Measurements from ENCODE around the gene SFSWAP.
A peak's percentile ranks its signal among the peaks of the same experiment; 100 is the strongest.

Gene SFSWAP

GRCh38 chr12:131789638-131790037, 78.7 kb downstream of the SFSWAP start:
- Mint-ChIP-seq H3K9me3 (no peaks in the 10 kb centered on the region), H3K27me3 (no peaks in the 10 kb centered on the region), H3K36me3 (ENCODE audit: insufficient read depth) (peaks cover 52% of the 10 kb centered on the region), H3K27ac (no peak overlapping the region), H3K4me3 (no peak overlapping the region), H3K4me1 (ENCODE audit: low read depth in 2 of 2) (peaks cover 3 to 4% of the 10 kb centered on the region in 2 donors)
- DNase-seq (no peak), ATAC-seq (replicated peaks) (no peak)

GRCh38 chr12:131793243-131794022, 82.5 kb downstream of the SFSWAP start:
- Mint-ChIP-seq H3K27me3 (no peaks in the 10 kb centered on the region), H3K27ac (peak overlapping the region; percentile 26 to 69), H3K4me1 (ENCODE audit: low read depth in 2 of 2) (peaks cover 4% of the 10 kb centered on the region in 2 donors), H3K36me3 (ENCODE audit: insufficient read depth) (peaks cover 45% of the 10 kb centered on the region), H3K4me3 (no peak overlapping the region), H3K9me3 (no peaks in the 10 kb centered on the region)
- no peak for ATAC-seq (replicated peaks)
- no peak for DNase-seq

- no peaks in the 10 kb centered on the region for H3K27me3 Mint-ChIP-seq
- DNase-seq (no peak), ATAC-seq (replicated peaks) (no peak)
- H3K36me3 Mint-ChIP-seq (ENCODE audit: insufficient read depth), result peaks cover 51% of the 10 kb centered on the region
- H3K4me3 Mint-ChIP-seq, result no peak overlapping the region
- H3K9me3 Mint-ChIP-seq, result no peaks in the 10 kb centered on the region
- H3K27ac Mint-ChIP-seq, result peak overlapping the region in 1 of 2 donors; percentile 26
- peaks cover 4 to 6% of the 10 kb centered on the region in 2 donors for H3K4me1 Mint-ChIP-seq (ENCODE audit: low read depth in 2 of 2)
These were observed 83.2 kb downstream of the SFSWAP start for GRCh38 chr12:131794061-131794460.

- H3K36me3 Mint-ChIP-seq (ENCODE audit: insufficient read depth), result peaks cover 56% of the 10 kb centered on the region
- no peak for ATAC-seq (replicated peaks)
These were observed 83.7 kb downstream of the SFSWAP start for GRCh38 chr12:131794573-131794972.

GRCh38 chr12:131795064-131795463, 84.2 kb downstream of the SFSWAP start:
- Mint-ChIP-seq H3K4me3 (no peak overlapping the region), H3K36me3 (ENCODE audit: insufficient read depth) (peaks cover 56% of the 10 kb centered on the region), H3K4me1 (ENCODE audit: low read depth in 2 of 2) (peaks cover 4 to 6% of the 10 kb centered on the region in 2 donors), H3K27ac (peak overlapping the region in 1 of 2 donors; percentile 19), H3K9me3 (no peaks in the 10 kb centered on the region), H3K27me3 (no peaks in the 10 kb centered on the region)
- no peak for DNase-seq
- ATAC-seq (replicated peaks), result no peak

More at GRCh38 chr12:131794573-131794972, 83.7 kb downstream of the SFSWAP start:
- no peak for DNase-seq
- H3K4me1 Mint-ChIP-seq (ENCODE audit: low read depth in 2 of 2), result peaks cover 4 to 6% of the 10 kb centered on the region in 2 donors
- no peak overlapping the region for H3K4me3 Mint-ChIP-seq
- H3K9me3 Mint-ChIP-seq, result no peaks in the 10 kb centered on the region
- no peaks in the 10 kb centered on the region for H3K27me3 Mint-ChIP-seq
- peak overlapping the region in 1 of 2 donors; percentile 26 for H3K27ac Mint-ChIP-seq

GRCh38 chr12:131795690-131796410, 85.0 kb downstream of the SFSWAP start:
- Mint-ChIP-seq H3K4me3 (no peak overlapping the region), H3K4me1 (ENCODE audit: low read depth in 2 of 2) (peaks cover 4 to 6% of the 10 kb centered on the region in 2 donors), H3K27ac (peak overlapping the region; percentile 26 to 72), H3K27me3 (no peaks in the 10 kb centered on the region), H3K36me3 (ENCODE audit: insufficient read depth) (peaks cover 53% of the 10 kb centered on the region), H3K9me3 (no peaks in the 10 kb centered on the region)
- no peak for ATAC-seq (replicated peaks)
- DNase-seq, result no peak

- Mint-ChIP-seq H3K27ac (peak overlapping the region; percentile 26 to 72), H3K9me3 (no peaks in the 10 kb centered on the region), H3K4me3 (no peak overlapping the region), H3K4me1 (ENCODE audit: low read depth in 2 of 2) (peaks cover 4 to 6% of the 10 kb centered on the region in 2 donors), H3K27me3 (no peaks in the 10 kb centered on the region), H3K36me3 (ENCODE audit: insufficient read depth) (peaks cover 50% of the 10 kb centered on the region)
- DNase-seq (no peak), ATAC-seq (replicated peaks) (no peak)
These were observed 85.5 kb downstream of the SFSWAP start for GRCh38 chr12:131796411-131796736.

GRCh38 chr12:131796754-131797587, 86.1 kb downstream of the SFSWAP start:
- H3K36me3 Mint-ChIP-seq (ENCODE audit: insufficient read depth), result peaks cover 53% of the 10 kb centered on the region
- H3K4me3 Mint-ChIP-seq, result no peak overlapping the region
- no peaks in the 10 kb centered on the region for H3K9me3 Mint-ChIP-seq
- no peak for DNase-seq
- peaks cover 4 to 6% of the 10 kb centered on the region in 2 donors for H3K4me1 Mint-ChIP-seq (ENCODE audit: low read depth in 2 of 2)
- ATAC-seq (replicated peaks), result no peak
- no peak overlapping the region for H3K27ac Mint-ChIP-seq
- no peaks in the 10 kb centered on the region for H3K27me3 Mint-ChIP-seq

GRCh38 chr12:131797588-131797934, 86.7 kb downstream of the SFSWAP start:
- no peak for ATAC-seq (replicated peaks)
- peaks cover 4 to 6% of the 10 kb centered on the region in 2 donors for H3K4me1 Mint-ChIP-seq (ENCODE audit: low read depth in 2 of 2)
- peaks cover 51% of the 10 kb centered on the region for H3K36me3 Mint-ChIP-seq (ENCODE audit: insufficient read depth)

GRCh38 chr12:131799195-131799594, 88.3 kb downstream of the SFSWAP start:
- no peak for DNase-seq
- no peaks in the 10 kb centered on the region for H3K27me3 Mint-ChIP-seq
- ATAC-seq (replicated peaks), result no peak
- peaks cover 0 to 6% of the 10 kb centered on the region in 2 donors for H3K4me1 Mint-ChIP-seq (ENCODE audit: low read depth in 2 of 2)
- H3K4me3 Mint-ChIP-seq, result no peak overlapping the region
- H3K27ac Mint-ChIP-seq, result peak overlapping the region in 1 of 2 donors; percentile 44
- H3K36me3 Mint-ChIP-seq (ENCODE audit: insufficient read depth), result peaks cover 44% of the 10 kb centered on the region
- no peaks in the 10 kb centered on the region for H3K9me3 Mint-ChIP-seq

More at GRCh38 chr12:131797588-131797934, 86.7 kb downstream of the SFSWAP start:
- Mint-ChIP-seq H3K27me3 (no peaks in the 10 kb centered on the region), H3K27ac (no peak overlapping the region), H3K4me3 (no peak overlapping the region), H3K9me3 (no peaks in the 10 kb centered on the region)
- no peak for DNase-seq

- DNase-seq (no peak), ATAC-seq (replicated peaks) (no peak)
- H3K36me3 Mint-ChIP-seq (ENCODE audit: insufficient read depth), result peaks cover 41% of the 10 kb centered on the region
- no peaks in the 10 kb centered on the region for H3K9me3 Mint-ChIP-seq
- H3K4me3 Mint-ChIP-seq, result no peak overlapping the region
- no peaks in the 10 kb centered on the region for H3K27me3 Mint-ChIP-seq
- H3K4me1 Mint-ChIP-seq (ENCODE audit: low read depth in 2 of 2), result peaks cover 0 to 6% of the 10 kb centered on the region in 2 donors
- no peak overlapping the region for H3K27ac Mint-ChIP-seq
These were observed 89.1 kb downstream of the SFSWAP start for GRCh38 chr12:131799828-131800593.

GRCh38 chr12:131800594-131801135, 89.8 kb downstream of the SFSWAP start:
- Mint-ChIP-seq H3K27ac (no peak overlapping the region), H3K27me3 (no peaks in the 10 kb centered on the region), H3K4me3 (no peak overlapping the region), H3K9me3 (no peaks in the 10 kb centered on the region), H3K36me3 (ENCODE audit: insufficient read depth) (peaks cover 41% of the 10 kb centered on the region), H3K4me1 (ENCODE audit: low read depth in 2 of 2) (peaks cover 0 to 6% of the 10 kb centered on the region in 2 donors)
- ATAC-seq (replicated peaks) (no peak), DNase-seq (no peak)
